ENCODE measurements around the gene SLC41A2. TPM values are rescaled to one million over a fixed set of nuclear protein-coding genes. Genes with fewer than 3 reads are reported as not detected.

Gene SLC41A2
- total and polyA plus RNA-seq, 7 donors = 6.5 to 24.6 (median 19.7) TPM

GRCh38 chr12:104974626-104975290 is 16.7 kb upstream of the SLC41A2 start:
- Histone ChIP-seq H3K36me3 (no peaks in the 10 kb centered on the region), H3K4me3 (no peak overlapping the region), H3K27ac (peak overlapping the region in 1 of 4 donors; percentile 32), H3K27me3 (no peaks in the 10 kb centered on the region), H3K9me3 (no peaks in the 10 kb centered on the region), H3K4me1 (no peaks in the 10 kb centered on the region)
- 78 to 92% methylated on average over 7 of the region's 7 CpGs for WGBS, 2 donors
- intact Hi-C loops (cut with DNase I) = no loop called here
- no peak for TF ChIP-seq EP300 (IDR thresholded peaks at IDR 0.05)
- TF ChIP-seq POLR2A (IDR thresholded peaks at IDR 0.05) = no peak
- TF ChIP-seq POLR2AphosphoS5 (IDR thresholded peaks at IDR 0.05) = no peak
- no peak for TF ChIP-seq CTCF (IDR thresholded peaks at IDR 0.05)
- DNase-seq = no peak

- Histone ChIP-seq H3K4me1 (no peaks in the 10 kb centered on the region), H3K4me3 (no peak overlapping the region), H3K27ac (no peak overlapping the region), H3K36me3 (no peaks in the 10 kb centered on the region), H3K27me3 (no peaks in the 10 kb centered on the region), H3K9me3 (no peaks in the 10 kb centered on the region)
- intact Hi-C loops (cut with DNase I) = no loop called here
- 93 to 94% methylated on average over 5 of the region's 5 CpGs for WGBS, 2 donors
- DNase-seq = no peak
- TF ChIP-seq POLR2AphosphoS5 (IDR thresholded peaks at IDR 0.05) = no peak
- no peak for TF ChIP-seq CTCF (IDR thresholded peaks at IDR 0.05)
- TF ChIP-seq EP300 (IDR thresholded peaks at IDR 0.05) = no peak
- no peak for TF ChIP-seq POLR2A (IDR thresholded peaks at IDR 0.05)
Observed at GRCh38 chr12:104973250-104973649, 15.2 kb upstream of the SLC41A2 start.

GRCh38 chr12:104971306-104971705 is 13.2 kb upstream of the SLC41A2 start:
- H3K4me3 ChIP-seq = no peak overlapping the region
- intact Hi-C loops (cut with DNase I) = no loop called here
- 73 to 89% methylated on average over 5 of the region's 5 CpGs for WGBS, 2 donors
- no peak for TF ChIP-seq CTCF (IDR thresholded peaks at IDR 0.05)
- no peak for TF ChIP-seq POLR2AphosphoS5 (IDR thresholded peaks at IDR 0.05)
- no peak for TF ChIP-seq POLR2A (IDR thresholded peaks at IDR 0.05)
- no peak for TF ChIP-seq EP300 (IDR thresholded peaks at IDR 0.05)
- no peak overlapping the region for H3K27ac ChIP-seq
- no peak for DNase-seq
- no peaks in the 10 kb centered on the region for H3K4me1 ChIP-seq
- no peaks in the 10 kb centered on the region for H3K36me3 ChIP-seq
- H3K9me3 ChIP-seq = no peaks in the 10 kb centered on the region
- H3K27me3 ChIP-seq = no peaks in the 10 kb centered on the region

- WGBS, 2 donors = 71 to 78% methylated on average over 3 of the region's 3 CpGs
- H3K27me3 ChIP-seq = no peaks in the 10 kb centered on the region
- intact Hi-C loops (cut with DNase I) = no loop called here
- DNase-seq = no peak
- TF ChIP-seq POLR2AphosphoS5 (IDR thresholded peaks at IDR 0.05) (no peak), CTCF (IDR thresholded peaks at IDR 0.05) (no peak), POLR2A (IDR thresholded peaks at IDR 0.05) (no peak), EP300 (IDR thresholded peaks at IDR 0.05) (no peak)
- no peak overlapping the region for H3K27ac ChIP-seq
- H3K4me1 ChIP-seq = no peaks in the 10 kb centered on the region
- no peaks in the 10 kb centered on the region for H3K36me3 ChIP-seq
- no peak overlapping the region for H3K4me3 ChIP-seq
- H3K9me3 ChIP-seq = no peaks in the 10 kb centered on the region
Observed at GRCh38 chr12:104969343-104969742, 11.3 kb upstream of the SLC41A2 start.

GRCh38 chr12:104966677-104967076 is 8.6 kb upstream of the SLC41A2 start:
- WGBS, 2 donors = 62 to 71% methylated on average over 4 of the region's 4 CpGs
- TF ChIP-seq CTCF (IDR thresholded peaks at IDR 0.05) = no peak
- no peak for TF ChIP-seq POLR2AphosphoS5 (IDR thresholded peaks at IDR 0.05)
- no peak for TF ChIP-seq POLR2A (IDR thresholded peaks at IDR 0.05)
- TF ChIP-seq EP300 (IDR thresholded peaks at IDR 0.05) = no peak
- H3K27me3 ChIP-seq = no peaks in the 10 kb centered on the region
- no peak overlapping the region for H3K4me3 ChIP-seq
- H3K4me1 ChIP-seq = no peaks in the 10 kb centered on the region
- no peaks in the 10 kb centered on the region for H3K9me3 ChIP-seq
- DNase-seq = no peak
- intact Hi-C loops (cut with DNase I) = no loop called here
- no peaks in the 10 kb centered on the region for H3K36me3 ChIP-seq
- H3K27ac ChIP-seq = no peak overlapping the region

All from sigmoid colon (tissue), 7 donors.